Right lobe of liver (tissue), 4 donors: ENCODE measurements around the gene TNS3.

Experiments used
- CTCF ChIP-seq, 4 donors: fragments of 200-600 bp in 3 of 4; fragments of 450-650 bp in 1 of 4; IDR thresholded peaks; one replicate each; pipeline versions ENCODE4 v1.5.1 to v1.8.0; 2016 to 2022; ENCODE audit warnings: antibody characterized with exemption in 4 of 4, mild to moderate bottlenecking in 2 of 4
- POLR2A ChIP-seq: fragments of 450-650 bp; IDR thresholded peaks from one replicate; pipeline ENCODE4 v1.6.1; 2017; ENCODE audit warnings: antibody characterized with exemption, mild to moderate bottlenecking
- donor health status: DM: no; HTN: no; CAD: no.
- donor health status: DM: no; HTN: no; CAD: no.
- donor health status: DM: no; HTN: yes; CAD: no.

DNA sequence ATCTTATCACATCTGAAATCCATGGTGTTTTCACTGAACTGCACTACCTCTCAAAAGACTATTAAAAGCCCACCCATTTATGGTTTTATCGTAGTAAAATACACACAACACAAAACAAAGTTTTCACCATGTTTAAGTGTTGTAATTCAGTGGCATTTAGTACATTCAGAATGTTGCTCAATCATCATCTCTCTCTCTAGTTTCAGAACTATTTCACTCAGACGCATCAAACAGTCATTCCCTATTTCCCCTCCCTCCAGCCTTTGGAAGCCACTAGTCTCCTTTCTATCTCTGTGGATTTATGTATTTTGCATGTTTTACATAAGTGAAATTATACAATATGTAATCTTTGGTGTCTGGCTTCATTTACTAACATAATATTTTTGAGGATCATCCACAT lies 332.6 kb downstream of the TNS3 start:
- no peak for TF ChIP-seq POLR2A
- TF ChIP-seq CTCF (IDR thresholded peaks at IDR 0.05): no peak
